ENCODE measurements around the gene EOLA2. TPM values are rescaled to one million over a fixed set of nuclear protein-coding genes. Genes with fewer than 3 reads are reported as not detected.
"Not testable (repeated sequence)": the region's sequence is repeated elsewhere in the genome, so short reads cannot be mapped to it uniquely, and the experiment has no call there.

EOLA2 gene
- total RNA-seq, 1 donor from 2014 or later, result 38.4 TPM

DNA sequence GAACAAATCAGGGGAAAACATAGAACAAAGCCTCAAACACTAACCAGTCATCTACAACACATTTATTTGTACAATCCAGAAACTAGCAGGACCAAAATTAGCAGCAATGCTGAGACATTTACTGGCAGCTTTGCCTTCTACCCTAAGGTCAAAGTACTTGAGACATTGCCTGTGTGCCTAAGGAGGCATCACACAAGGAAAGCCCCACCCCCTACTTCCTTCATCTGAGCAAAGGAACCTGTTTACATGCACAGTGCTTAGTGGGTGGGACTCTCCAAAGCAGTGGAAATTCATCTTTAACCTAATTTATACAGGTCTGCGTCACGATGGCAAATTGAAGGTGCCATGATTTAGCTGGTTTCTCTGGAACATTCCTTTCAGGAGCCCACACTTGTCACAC, 6.1 kb downstream of the EOLA2 start:
- ATAC-seq (ENCODE audit: low read depth); H3K27ac Mint-ChIP-seq; POLR2A ChIA-PET; CTCF ChIA-PET; H3K4me3 Mint-ChIP-seq; H3K4me1 Mint-ChIP-seq; intact Hi-C loops (cut with micrococcal nuclease); H3K9me3 Mint-ChIP-seq; H3K27me3 Mint-ChIP-seq; DNase-seq: not testable (repeated sequence)
- peaks cover 10% of the 10 kb centered on the region for H3K36me3 Mint-ChIP-seq (ENCODE audit: low read depth)

DNA sequence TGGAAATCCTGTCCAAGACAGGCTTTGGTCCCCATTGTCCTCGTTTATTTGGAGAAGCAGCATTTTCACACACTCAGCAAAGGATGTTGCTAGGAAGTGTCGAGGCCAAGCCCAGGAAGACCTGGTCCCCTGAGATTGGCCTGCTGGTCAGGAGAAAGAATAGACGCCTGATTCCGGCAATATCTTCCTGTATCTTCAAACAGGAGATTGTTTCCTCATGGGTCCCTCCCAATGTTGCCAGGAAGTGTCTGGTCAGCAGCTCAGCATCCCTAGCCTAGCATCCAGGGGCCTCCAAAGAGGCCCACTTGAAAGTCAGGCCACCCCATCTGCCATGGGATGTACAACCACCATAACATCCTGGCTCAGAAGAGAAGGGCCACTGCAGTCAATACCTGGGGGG, 6.9 kb downstream of the EOLA2 start:
- POLR2A ChIA-PET; intact Hi-C loops (cut with micrococcal nuclease); CTCF ChIA-PET: not testable (repeated sequence)

DNA sequence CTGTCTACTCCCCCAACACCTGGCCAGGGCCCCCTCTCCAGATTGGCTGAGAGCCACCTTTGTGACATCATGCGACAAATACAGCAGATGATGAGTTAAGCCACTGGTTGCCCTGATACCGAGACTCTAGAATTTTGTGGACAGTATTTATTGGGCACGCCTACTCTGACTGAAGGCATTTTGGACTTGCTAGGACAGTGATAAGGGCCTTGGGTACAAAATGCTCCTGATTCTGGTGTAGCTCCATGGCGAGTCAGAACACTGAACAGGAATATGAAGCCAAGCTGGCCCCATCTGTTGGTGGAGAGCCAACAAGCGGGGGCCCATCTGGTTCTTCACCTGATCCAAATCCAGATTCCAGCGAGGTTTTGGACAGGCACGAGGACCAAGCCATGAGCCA, 8.9 kb downstream of the EOLA2 start, which contains the start of gene HSFX4:
TSS of gene HSFX4 (plus strand) at position 174 of the 400 bp plus-strand sequence. CDS start at position 246, 72 bp downstream.
- H3K27me3 Mint-ChIP-seq; H3K9me3 Mint-ChIP-seq; DNase-seq; H3K27ac Mint-ChIP-seq; CTCF ChIA-PET; ATAC-seq (ENCODE audit: low read depth); POLR2A ChIA-PET; H3K4me1 Mint-ChIP-seq; H3K36me3 Mint-ChIP-seq (ENCODE audit: low read depth); intact Hi-C loops (cut with micrococcal nuclease); H3K4me3 Mint-ChIP-seq: not testable (repeated sequence)

More for the DNA sequence above, 6.9 kb downstream of the EOLA2 start:
- not testable (repeated sequence) for DNase-seq; H3K9me3 Mint-ChIP-seq; H3K4me1 Mint-ChIP-seq; ATAC-seq (ENCODE audit: low read depth); H3K27me3 Mint-ChIP-seq; H3K27ac Mint-ChIP-seq; H3K4me3 Mint-ChIP-seq
- H3K36me3 Mint-ChIP-seq (ENCODE audit: low read depth), result peaks cover 10% of the 10 kb centered on the region

DNA sequence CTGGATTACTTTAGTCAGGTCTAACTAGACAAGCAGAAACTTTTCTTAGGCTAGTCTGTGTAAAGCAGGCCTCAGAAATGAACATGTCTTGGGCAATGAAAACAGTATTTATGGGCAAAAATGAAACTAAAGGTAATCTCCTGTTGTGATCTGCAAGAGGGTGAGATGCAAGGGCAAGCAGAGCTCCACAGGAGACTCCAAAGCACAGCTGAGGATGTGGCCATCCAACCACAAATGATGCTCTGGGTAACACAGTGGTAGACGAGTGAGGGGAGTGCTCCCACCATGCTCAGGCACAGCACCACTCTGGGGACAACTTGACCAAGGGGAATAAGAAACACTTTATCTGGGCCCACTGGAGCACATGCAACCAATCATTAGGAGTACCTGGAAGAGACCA, 9.7 kb downstream of the EOLA2 start:
- POLR2A ChIA-PET; CTCF ChIA-PET; H3K4me3 Mint-ChIP-seq; H3K27me3 Mint-ChIP-seq; ATAC-seq (ENCODE audit: low read depth); DNase-seq; H3K4me1 Mint-ChIP-seq; H3K27ac Mint-ChIP-seq; H3K36me3 Mint-ChIP-seq (ENCODE audit: low read depth); H3K9me3 Mint-ChIP-seq; intact Hi-C loops (cut with micrococcal nuclease): not testable (repeated sequence)

DNA sequence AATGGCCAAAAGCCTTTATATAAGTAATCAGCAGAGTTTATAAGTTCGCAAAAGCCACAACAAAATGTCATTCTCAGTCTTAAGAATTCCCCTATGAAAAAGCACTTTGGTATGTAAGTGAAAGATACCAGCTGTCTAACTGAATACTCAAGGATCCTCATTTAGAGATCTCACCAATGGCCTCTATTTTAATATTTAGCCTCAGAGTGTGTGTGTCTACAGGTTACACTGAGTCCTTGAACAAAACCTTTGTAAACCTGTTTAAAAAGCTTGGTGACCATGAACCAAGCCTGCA, 10.4 kb downstream of the EOLA2 start:
- intact Hi-C loops (cut with micrococcal nuclease); CTCF ChIA-PET; POLR2A ChIA-PET; H3K36me3 Mint-ChIP-seq (ENCODE audit: low read depth); H3K9me3 Mint-ChIP-seq; H3K4me3 Mint-ChIP-seq; ATAC-seq (ENCODE audit: low read depth); DNase-seq; H3K4me1 Mint-ChIP-seq; H3K27ac Mint-ChIP-seq; H3K27me3 Mint-ChIP-seq: not testable (repeated sequence)

DNA sequence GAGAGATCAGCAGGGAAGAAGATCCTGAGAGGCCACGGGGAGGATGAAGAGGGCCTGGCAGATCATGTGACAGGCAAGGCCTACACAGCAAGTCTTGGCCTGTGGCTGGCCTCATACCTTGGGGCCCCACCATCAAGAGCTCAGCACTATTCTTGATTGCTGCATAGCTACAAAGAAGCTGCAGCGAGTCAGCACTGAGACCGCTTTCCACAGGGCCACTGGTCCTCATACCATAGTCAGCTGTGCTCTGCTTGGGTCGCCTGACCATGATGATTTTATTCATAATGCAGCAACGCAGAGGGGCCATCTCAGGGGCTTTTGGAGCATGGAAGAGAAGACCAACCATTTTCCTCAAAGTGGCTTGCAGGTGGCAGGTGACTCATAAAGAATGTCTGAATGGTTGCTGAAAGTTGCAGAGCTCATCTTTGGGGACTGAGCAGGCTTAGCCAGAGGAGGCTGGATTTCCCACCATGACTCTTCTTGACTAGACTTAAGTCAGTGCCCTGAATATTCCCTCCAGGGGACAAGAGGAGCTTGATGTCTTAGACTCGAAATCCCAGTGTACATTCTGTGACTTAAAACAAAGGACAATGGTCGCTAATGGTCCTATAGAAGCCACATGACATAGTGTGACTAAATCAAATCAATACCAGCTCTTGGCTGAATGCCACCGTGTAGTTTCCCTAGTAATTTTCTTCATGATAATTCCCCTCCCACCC, 10.9 kb downstream of the EOLA2 start:
- CTCF ChIA-PET; H3K27me3 Mint-ChIP-seq; H3K27ac Mint-ChIP-seq; H3K4me3 Mint-ChIP-seq; POLR2A ChIA-PET; H3K4me1 Mint-ChIP-seq; H3K9me3 Mint-ChIP-seq; DNase-seq; H3K36me3 Mint-ChIP-seq (ENCODE audit: low read depth); ATAC-seq (ENCODE audit: low read depth); intact Hi-C loops (cut with micrococcal nuclease): not testable (repeated sequence)

DNA sequence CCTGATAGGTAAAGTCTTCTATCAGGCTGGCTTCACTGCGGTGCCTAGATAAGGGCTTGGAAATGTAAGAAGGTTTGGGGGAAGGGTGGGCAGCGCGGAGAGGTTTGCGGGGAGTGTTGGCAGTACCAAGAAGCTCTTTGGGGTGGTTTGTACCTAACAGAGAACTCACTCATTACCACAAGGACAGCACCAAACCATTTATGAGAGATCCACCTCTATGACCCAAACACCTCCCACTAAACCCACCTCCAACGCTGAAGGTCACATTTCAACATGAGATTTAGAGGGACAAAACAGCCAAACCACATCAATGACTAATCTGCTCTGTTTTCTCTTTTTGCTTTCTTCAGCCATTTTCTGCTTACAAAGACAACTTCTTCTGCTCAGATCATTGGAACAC, 13.9 kb downstream of the EOLA2 start:
- H3K36me3 Mint-ChIP-seq (ENCODE audit: low read depth); H3K9me3 Mint-ChIP-seq; POLR2A ChIA-PET; H3K27ac Mint-ChIP-seq; ATAC-seq (ENCODE audit: low read depth); CTCF ChIA-PET; H3K4me1 Mint-ChIP-seq; intact Hi-C loops (cut with micrococcal nuclease); H3K27me3 Mint-ChIP-seq; H3K4me3 Mint-ChIP-seq; DNase-seq: not testable (repeated sequence)

DNA sequence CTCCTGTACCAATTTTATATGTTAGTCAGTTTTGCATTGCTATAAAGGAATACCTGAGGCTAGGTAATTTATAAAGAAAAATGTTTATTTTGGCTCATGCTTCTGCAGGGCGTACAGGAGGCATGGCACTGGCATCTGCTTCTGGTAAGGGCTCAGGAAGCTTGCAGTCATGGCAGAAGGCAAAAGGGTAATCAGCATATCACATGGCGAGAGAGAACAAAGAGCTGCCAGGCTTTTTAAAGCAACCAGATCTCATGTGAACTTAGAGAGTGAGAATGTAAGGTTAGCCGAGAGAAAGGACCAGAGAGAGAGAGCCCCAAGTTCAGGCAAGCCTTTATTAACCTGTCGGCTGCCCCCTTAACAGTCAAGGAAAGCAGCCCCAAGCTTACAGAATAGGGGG, 14.5 kb downstream of the EOLA2 start:
- CTCF ChIA-PET; H3K36me3 Mint-ChIP-seq (ENCODE audit: low read depth); POLR2A ChIA-PET; H3K4me3 Mint-ChIP-seq; H3K4me1 Mint-ChIP-seq; H3K9me3 Mint-ChIP-seq; DNase-seq; H3K27me3 Mint-ChIP-seq; ATAC-seq (ENCODE audit: low read depth); intact Hi-C loops (cut with micrococcal nuclease); H3K27ac Mint-ChIP-seq: not testable (repeated sequence)

DNA sequence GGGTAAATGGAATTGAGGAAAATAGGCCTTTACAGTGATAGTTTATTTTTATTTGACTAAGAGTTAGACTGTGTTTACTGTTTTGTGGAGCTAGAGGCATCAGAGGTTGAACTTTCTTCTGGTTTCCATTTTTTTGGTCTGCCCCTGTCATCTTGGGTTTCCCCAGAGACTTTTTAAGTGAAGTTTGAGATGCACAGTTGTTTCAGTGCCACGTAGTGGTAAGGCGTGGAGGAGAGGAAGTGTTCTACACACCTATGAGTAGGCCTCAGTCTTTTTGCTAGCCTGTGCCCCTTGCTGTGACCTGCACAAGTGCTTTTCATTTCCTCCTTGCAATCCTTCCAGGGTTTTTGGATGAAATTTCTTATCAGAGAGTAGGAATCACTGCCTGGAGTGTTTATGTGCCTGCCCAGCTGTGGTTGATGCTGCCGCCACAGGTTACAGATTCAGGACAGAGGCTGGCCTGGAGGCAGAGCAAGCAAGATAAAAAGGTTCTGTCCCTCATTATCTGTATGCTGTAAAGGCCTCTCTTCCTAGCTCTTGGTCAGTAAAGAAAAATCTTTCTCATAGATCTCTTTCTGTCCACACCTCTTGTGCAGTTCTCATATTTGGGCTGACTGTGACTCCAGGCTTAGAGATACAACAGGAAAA, 21.4 kb downstream of the EOLA2 start:
- TF ChIP-seq, protein P1, sequence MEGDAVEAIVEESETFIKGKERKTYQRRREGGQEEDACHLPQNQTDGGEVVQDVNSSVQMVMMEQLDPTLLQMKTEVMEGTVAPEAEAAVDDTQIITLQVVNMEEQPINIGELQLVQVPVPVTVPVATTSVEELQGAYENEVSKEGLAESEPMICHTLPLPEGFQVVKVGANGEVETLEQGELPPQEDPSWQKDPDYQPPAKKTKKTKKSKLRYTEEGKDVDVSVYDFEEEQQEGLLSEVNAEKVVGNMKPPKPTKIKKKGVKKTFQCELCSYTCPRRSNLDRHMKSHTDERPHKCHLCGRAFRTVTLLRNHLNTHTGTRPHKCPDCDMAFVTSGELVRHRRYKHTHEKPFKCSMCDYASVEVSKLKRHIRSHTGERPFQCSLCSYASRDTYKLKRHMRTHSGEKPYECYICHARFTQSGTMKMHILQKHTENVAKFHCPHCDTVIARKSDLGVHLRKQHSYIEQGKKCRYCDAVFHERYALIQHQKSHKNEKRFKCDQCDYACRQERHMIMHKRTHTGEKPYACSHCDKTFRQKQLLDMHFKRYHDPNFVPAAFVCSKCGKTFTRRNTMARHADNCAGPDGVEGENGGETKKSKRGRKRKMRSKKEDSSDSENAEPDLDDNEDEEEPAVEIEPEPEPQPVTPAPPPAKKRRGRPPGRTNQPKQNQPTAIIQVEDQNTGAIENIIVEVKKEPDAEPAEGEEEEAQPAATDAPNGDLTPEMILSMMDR (IDR thresholded peaks at IDR 0.05), result no peak
- no peaks in the 10 kb centered on the region for H3K4me1 Mint-ChIP-seq
- H3K27ac Mint-ChIP-seq, result no peak overlapping the region
- H3K4me3 Mint-ChIP-seq, result no peak overlapping the region
- intact Hi-C loops (cut with micrococcal nuclease), result no loop called here
- peaks cover 4% of the 10 kb centered on the region for H3K9me3 Mint-ChIP-seq
- H3K27me3 Mint-ChIP-seq, result no peaks in the 10 kb centered on the region
- DNase-seq (no peak), ATAC-seq (ENCODE audit: low read depth) (peak; percentile 64)
- POLR2A ChIA-PET, result no interaction called here
- CTCF ChIA-PET, result no interaction called here
- H3K36me3 Mint-ChIP-seq (ENCODE audit: low read depth), result no peaks in the 10 kb centered on the region
